NCI-H1436 treated with DMSO at 0.1 percent for 48 hours (cell line): Measurements from ENCODE around the gene GTPBP3.

ENCODE experiments used
- DNase-seq: peaks from one replicate; lab custom pipeline; 2025; lab: John Stamatoyannopoulos, UW

The GTPBP3 gene

GRCh38 chr19:17327654-17328516 is 9.5 kb upstream of the GTPBP3 start:
- no peak for DNase-seq

DNA sequence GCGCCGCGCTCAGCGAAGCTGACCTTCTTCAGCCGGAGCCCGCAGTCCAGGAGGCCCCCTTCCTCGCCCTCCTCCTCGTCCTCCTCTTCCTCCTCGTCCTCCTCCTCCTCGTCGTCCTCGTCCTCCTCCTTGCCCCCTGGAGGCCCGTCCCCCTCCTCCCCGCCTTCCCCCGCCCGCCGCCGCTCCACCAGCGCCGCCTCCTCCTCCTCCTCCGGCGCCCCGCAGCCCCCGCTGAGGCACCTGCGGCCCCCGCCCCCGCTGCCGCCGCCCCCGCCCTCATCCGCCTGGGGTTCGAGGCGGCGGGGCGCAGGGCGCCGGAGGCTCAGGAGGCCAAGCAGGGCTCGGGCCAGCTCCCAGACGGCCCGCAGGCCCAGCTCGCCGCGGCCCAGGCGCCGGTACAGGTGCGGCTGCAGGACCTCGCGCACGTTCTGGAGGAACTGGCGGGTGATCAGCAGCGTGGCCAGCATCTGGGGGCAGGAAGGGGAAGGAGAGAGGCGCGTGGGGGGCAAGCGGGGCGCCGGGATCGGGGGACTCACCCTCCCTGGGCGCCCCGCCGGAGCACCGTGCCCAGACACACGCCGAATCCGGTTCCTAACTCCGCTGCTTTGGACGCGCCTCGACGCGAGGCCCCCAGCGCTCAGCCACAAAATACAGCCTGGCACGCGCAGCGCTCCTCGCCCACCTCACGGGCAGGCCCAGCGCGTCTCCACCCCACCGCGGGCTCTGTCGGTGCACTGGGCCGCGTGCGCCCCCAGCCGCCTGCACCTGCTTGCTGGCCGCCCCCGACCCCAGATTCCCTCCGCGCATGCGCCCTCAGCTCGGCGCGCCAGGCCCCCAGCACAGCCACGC is 8.6 kb upstream of the GTPBP3 start:
- no peak for DNase-seq

DNA sequence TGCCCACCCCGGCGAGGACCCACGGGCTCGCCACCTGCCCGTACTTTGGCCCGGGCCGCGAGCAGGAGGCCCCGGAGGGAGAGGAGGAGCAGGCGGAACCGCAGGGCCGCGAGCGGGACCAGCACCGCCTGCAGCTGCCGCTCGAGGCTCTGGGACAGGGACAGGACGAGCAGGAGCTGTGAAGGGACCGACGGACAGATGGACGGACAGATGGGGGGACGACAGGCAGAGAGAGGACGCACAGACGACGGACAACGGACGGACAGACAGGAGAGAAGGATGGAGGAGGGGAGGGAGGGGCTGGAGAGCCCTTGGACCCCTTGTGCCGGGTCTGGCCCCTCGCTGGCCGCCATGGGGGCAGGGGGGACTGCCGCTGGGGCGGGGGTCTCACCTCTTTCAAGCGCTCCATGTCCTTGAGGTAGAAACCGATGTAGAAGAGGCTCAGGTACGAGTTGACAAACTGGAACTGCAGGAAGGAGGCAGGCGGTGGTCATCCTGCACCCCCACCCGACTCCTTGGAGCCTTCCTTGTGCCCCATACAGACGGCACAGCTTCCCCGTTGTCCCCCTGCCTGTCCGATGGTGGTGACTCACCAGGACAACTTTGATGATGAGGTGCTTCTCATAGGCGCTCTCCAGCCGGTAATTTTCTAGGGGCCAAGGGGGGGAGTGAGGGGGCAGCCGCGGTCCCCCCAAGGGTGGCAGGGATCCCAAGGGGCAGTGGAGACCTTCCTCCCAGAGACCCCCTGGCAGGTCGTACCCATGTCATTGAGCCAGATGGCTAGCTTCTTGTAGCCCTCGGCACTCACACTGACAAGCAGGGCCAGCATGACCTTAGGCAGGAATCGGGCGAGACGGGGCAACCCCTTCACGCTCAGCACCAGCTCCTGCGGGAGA is 7.7 kb upstream of the GTPBP3 start:
- no peak for DNase-seq

- no peak for DNase-seq
Observed at GRCh38 chr19:17330262-17331044, 6.9 kb upstream of the GTPBP3 start.

DNA sequence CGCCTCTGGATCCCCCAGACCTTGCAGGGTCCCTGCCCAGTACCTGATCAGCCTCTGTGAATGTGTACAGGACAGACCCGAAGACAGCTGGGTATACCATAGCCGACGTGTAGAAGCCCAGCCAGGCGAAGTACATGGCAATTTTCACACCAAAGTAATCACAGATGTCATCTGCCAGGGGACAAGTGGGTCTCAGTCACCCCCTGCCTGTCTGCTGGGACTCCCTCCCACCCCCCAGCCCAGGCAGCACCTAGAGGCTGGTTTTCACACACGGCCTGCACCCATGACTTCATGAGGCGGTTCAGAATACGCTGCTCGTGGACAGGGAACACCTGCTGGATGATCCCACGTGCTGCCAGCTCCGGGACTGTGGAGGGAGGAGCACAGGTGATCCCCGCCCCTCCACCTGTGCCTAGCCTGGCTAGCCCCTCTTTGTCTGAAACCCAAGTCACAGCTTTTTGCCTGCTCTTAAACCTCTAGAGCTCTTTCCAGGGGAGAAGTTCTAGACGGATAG is 6.3 kb upstream of the GTPBP3 start:
- DNase-seq, result no peak

DNA sequence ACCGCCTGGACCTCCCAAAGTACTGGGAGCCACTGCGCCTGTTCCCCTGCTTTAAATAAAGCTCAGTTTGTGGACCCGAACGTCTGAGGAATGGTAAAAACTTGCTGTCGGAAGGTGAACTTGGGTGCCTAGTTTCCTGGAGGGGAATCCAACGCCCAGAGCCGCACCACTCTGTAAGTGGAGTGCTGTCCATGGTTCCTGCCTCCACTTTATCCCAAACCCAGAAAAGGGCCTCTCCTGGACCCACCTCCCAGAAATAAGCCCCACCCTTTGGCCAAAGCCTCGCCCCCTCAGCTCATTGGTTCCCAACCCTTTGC is 5.0 kb upstream of the GTPBP3 start:
- DNase-seq, result no peak

GRCh38 chr19:17332677-17333581 is 4.4 kb upstream of the GTPBP3 start:
- no peak for DNase-seq

- no peak for DNase-seq
Observed at GRCh38 chr19:17333611-17334413, 3.5 kb upstream of the GTPBP3 start.

GRCh38 chr19:17334414-17335409 is 2.6 kb upstream of the GTPBP3 start, which contains the start of gene ANO8:
Gene ANO8 (minus strand): TSS chr19:17334855. CDS start chr19:17334670, 185 bp downstream.
- DNase-seq, result peak; percentile 77

DNA sequence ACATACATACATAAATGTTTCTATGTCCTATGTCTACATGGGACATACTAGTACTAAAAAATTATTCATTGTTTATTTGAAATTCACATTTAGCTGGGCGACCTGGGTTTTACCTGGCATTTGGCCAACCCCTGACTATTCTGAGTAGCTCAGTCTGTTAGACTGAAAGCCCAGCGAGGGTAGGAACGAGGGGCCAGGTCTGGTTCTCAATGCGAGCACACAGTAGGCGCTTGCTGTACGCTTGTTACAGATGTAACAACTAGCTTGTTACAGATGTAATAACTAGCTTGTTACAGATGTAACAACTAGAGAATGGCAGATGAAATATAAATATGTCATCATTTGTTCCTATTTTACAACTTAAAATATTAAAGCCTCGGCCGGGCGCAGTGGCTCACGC is 1.8 kb upstream of the GTPBP3 start:
- DNase-seq, result no peak

DNA sequence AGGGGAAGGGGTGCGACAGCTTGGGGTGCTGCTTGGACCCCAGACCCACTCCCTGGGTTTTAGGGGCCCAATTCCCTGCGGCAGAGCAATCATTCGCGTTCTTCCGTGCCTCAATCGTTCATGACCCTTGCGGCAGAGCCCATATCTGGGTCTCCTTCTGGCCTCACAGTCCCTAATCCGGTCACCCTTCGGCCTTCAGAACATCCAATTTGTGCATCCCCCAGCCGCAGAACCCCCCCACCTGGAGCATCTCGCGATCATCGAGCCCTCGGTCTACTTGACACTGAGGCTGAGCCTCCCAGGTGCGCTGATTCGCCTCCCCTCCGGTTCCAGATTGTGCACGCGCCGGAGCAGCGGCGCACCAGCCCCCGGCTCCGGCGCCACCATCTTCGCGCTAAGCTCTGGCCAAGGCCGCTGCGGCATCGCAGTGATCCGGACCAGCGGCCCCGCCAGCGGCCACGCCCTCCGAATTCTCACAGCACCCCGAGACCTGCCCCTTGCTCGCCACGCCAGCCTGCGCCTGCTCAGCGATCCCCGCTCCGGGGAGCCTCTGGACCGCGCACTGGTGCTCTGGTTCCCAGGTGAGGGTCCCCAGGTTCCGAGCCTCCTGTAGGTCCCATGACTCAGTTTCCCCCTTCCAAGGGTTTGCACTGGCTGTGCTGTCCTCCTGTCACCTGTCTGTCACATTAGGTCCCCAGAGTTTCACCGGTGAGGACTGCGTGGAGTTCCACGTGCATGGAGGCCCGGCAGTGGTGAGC is 501 bp downstream of the GTPBP3 start:
- DNase-seq, result no peak

DNA sequence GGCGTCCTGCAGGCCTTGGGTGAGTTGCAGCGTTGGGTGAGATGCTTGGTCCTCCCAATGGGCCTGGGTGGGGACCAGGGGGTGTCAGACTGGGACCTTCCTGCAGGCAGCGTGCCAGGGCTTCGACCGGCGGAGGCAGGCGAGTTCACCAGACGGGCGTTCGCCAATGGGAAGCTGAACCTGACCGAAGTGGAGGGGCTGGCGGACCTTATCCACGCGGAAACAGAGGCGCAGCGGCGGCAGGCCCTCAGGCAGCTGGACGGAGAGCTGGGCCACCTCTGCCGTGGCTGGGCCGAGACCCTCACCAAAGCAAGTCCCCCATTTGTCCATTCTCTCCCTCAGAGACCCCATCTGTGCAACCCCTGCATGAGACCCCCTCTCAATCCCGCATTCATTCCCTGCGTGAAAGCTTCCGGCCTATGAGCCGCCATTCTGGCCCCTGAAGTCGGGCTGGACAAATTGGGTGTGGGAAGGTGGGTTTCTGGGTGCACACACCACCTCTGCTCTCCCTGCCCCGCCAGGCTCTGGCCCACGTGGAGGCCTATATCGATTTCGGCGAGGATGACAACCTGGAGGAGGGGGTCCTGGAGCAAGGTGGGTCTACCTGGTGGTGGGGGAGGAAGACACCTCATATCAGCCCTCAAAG is 1.2 kb downstream of the GTPBP3 start:
- no peak for DNase-seq

GRCh38 chr19:17339088-17339741 is 1.9 kb downstream of the GTPBP3 start:
- DNase-seq, result no peak

DNA sequence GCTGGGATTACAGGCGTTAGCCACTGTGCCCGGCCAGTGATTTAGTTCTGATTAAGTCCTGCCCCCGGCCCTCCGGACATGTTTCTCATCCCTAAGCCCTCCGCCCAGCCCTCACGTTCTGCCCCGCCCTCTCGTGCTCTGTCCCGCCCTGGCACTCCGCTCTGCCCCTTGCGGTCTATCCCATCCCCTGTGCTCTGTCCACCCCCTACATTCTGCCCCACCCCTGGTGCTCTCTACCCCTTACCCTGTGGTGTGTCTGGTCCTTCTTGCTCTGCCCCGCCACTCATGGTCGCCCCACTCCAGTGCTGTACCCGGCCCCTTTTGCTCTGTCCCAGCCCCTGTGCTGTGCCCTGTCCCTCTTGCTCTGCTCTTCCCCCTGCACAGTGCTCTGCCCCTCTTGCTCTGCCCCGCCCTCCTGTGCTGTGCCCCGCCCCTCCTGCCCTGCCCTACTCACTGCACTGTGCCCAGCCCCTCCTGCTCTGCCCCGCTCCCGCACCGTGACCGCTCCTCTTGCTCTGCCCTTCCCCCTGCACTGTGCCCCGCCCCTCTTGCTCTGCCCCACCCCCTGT is 3.0 kb downstream of the GTPBP3 start:
- no peak for DNase-seq

DNA sequence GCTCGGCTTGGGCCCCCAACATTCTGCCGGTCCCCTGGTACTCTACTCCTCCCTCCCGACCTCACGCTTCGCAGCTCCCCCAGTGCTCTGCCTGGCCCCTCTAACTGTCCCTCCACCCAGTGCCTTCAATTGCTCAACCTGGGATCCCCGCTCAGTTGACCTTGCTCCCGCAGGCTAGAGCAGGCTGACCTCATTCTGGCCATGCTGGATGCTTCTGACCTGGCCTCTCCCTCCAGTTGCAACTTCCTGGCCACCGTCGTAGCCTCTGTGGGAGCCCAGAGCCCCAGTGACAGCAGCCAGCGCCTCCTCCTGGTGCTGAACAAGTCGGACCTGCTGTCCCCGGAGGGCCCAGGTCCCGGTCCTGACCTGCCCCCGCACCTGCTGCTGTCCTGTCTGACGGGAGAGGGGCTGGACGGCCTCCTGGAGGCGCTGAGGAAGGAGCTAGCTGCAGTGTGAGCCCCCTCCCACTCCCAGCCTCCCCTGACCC is 3.6 kb downstream of the GTPBP3 start:
- DNase-seq, result no peak

GRCh38 chr19:17341386-17341785 is 4.0 kb downstream of the GTPBP3 start:
- no peak for DNase-seq
